ENCODE data around the gene CABP5.

Gene CABP5

DNA sequence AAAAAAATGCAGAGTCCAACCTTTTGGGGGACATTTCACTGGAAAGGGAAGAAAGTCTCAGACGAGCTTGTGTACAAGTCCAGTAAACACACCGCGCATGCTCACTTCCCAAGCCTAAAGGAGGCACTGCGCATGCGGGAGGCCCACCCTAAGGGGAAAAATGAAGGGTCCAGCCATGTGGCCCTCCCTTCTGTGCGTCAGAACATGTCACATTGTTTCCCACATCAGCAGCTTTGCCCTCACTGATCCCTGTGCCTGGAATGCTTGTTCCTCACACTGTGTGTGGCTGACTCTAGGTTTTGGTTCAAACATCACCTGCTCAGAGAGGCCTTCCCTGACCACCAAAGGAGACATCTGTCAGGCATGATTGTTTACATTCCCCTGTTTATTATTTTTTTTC, 45.1 kb downstream of the CABP5 start:
- WGBS (ENCODE audit: insufficient coverage, insufficient read length) = no CpG with 5 or more reads among the region's 6 CpGs
- H3K36me3 ChIP-seq (ENCODE audit: control insufficient read depth, insufficient read depth, low read length) = no peaks in the 10 kb centered on the region
- no peaks in the 10 kb centered on the region for H3K27me3 ChIP-seq (ENCODE audit: control insufficient read depth, insufficient read depth, low read length)
- no peaks in the 10 kb centered on the region for H3K9me3 ChIP-seq (ENCODE audit: control insufficient read depth, insufficient read depth, low read length)
- H3K4me1 ChIP-seq (ENCODE audit: control insufficient read depth, insufficient read depth, low read length) = no peaks in the 10 kb centered on the region
- no peak overlapping the region for H3K4me3 ChIP-seq (ENCODE audit: low read length)
- H3K27ac ChIP-seq (ENCODE audit: low read length) = no peak overlapping the region
- DNase-seq (ENCODE audit: low read depth, low spot score) = no peak

DNA sequence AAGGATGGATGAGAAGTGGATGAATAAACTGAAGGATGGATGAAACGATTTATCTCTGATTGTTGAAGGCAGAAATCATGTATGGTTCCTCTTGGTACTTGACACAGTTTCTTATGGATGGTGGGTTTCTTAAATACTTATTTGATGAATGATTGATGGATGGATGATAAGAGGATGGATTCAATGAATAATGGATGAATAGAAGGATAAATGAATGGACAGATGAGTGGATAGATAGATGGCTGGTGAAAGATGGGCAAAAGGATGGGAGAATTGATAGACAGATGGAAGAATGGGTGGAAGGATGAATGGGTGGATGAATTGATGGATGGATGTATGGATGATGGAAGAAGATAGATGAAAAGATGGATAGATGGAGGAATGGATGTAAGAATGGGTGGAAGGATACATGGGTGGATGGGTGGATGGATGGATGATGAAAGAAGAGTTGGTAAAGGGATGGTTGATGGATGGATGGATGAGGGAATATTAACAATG, 47.6 kb downstream of the CABP5 start:
- Histone ChIP-seq H3K9me3 (ENCODE audit: control insufficient read depth, insufficient read depth, low read length) (no peaks in the 10 kb centered on the region), H3K27ac (ENCODE audit: low read length) (no peak overlapping the region), H3K36me3 (ENCODE audit: control insufficient read depth, insufficient read depth, low read length) (no peaks in the 10 kb centered on the region), H3K4me1 (ENCODE audit: control insufficient read depth, insufficient read depth, low read length) (no peaks in the 10 kb centered on the region), H3K27me3 (ENCODE audit: control insufficient read depth, insufficient read depth, low read length) (no peaks in the 10 kb centered on the region), H3K4me3 (ENCODE audit: low read length) (no peak overlapping the region)
- no CpG with 5 or more reads among the region's 1 CpG for whole genome bisulfite sequencing (ENCODE audit: insufficient coverage, insufficient read length)
- no peak for DNase-seq (ENCODE audit: low read depth, low spot score)

DNA sequence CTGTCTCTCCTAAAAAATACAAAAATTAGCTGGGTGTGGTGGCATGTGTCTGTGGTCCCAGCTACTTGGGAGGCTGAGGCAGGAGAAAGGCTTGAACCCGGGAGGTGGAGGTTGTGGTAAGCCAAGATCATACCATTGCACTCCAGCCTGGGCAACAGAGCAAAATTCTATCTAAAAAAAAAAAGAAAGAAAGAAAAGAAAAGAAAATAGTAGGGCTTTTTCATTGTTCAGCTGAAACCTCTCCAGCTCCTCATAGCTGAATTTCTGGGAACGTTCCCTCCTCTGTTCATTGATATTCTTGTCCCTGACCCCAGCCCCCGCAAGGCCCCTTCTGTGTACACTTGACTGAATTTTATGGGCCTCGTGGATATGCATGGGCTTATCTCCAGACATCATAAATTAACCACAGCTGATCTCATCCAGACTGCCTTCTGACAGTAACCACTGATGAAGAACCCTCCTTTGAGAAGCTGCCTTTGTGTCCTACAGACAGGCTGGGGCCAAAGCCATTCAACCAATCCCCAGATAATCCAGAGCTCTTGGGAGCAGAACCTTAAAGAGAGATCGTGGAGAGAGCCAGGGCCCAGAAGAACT, 49.6 kb downstream of the CABP5 start, which contains the start of gene ELSPBP1:
ELSPBP1 (plus strand) TSS at position 424 of the 594 bp plus-strand sequence. CDS start 14,036 bp downstream, outside the sequence.
- no peaks in the 10 kb centered on the region for H3K27me3 ChIP-seq (ENCODE audit: control insufficient read depth, insufficient read depth, low read length)
- H3K4me1 ChIP-seq (ENCODE audit: control insufficient read depth, insufficient read depth, low read length) = no peaks in the 10 kb centered on the region
- no CpG with 5 or more reads among the region's 5 CpGs for WGBS (ENCODE audit: insufficient coverage, insufficient read length)
- no peaks in the 10 kb centered on the region for H3K36me3 ChIP-seq (ENCODE audit: control insufficient read depth, insufficient read depth, low read length)
- H3K9me3 ChIP-seq (ENCODE audit: control insufficient read depth, insufficient read depth, low read length) = no peaks in the 10 kb centered on the region
- no peak within 1 kb of the TSS for H3K27ac ChIP-seq (ENCODE audit: low read length)
- H3K4me3 ChIP-seq (ENCODE audit: low read length) = no peak within 1 kb of the TSS
- no peak for DNase-seq (ENCODE audit: low read depth, low spot score)

DNA sequence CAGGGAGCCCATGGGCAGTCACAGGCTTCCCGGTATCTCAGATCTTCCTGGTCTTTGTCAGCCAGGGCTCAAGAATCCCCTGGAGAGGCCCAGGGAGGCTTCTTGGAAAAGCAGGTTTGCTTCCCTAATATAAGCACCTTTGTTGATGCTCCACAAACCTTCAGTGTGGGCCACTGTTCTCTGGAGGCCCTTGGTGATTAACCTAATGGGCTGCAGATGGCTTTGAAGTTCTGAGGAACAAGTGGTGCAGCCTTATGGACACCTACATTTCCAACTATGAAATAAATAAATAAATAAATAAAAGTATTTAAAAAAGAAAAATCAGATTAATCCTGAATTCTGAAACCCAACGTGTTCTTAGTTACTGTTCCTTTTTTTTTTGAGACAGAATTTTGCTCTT, 51.8 kb downstream of the CABP5 start, which contains the start of gene BSPH1:
BSPH1 (minus strand) TSS at position 101 of the 400 bp plus-strand sequence; CDS start at position 12, 89 bp downstream.
- Histone ChIP-seq H3K27ac (ENCODE audit: low read length) (no peak within 1 kb of the TSS), H3K9me3 (ENCODE audit: control insufficient read depth, insufficient read depth, low read length) (no peaks in the 10 kb centered on the region), H3K4me1 (ENCODE audit: control insufficient read depth, insufficient read depth, low read length) (no peaks in the 10 kb centered on the region), H3K36me3 (ENCODE audit: control insufficient read depth, insufficient read depth, low read length) (no peaks in the 10 kb centered on the region), H3K27me3 (ENCODE audit: control insufficient read depth, insufficient read depth, low read length) (no peaks in the 10 kb centered on the region), H3K4me3 (ENCODE audit: low read length) (no peak within 1 kb of the TSS)
- no CpG with 5 or more reads among the region's 2 CpGs for WGBS (ENCODE audit: insufficient coverage, insufficient read length)
- no peak for DNase-seq (ENCODE audit: low read depth, low spot score)

DNA sequence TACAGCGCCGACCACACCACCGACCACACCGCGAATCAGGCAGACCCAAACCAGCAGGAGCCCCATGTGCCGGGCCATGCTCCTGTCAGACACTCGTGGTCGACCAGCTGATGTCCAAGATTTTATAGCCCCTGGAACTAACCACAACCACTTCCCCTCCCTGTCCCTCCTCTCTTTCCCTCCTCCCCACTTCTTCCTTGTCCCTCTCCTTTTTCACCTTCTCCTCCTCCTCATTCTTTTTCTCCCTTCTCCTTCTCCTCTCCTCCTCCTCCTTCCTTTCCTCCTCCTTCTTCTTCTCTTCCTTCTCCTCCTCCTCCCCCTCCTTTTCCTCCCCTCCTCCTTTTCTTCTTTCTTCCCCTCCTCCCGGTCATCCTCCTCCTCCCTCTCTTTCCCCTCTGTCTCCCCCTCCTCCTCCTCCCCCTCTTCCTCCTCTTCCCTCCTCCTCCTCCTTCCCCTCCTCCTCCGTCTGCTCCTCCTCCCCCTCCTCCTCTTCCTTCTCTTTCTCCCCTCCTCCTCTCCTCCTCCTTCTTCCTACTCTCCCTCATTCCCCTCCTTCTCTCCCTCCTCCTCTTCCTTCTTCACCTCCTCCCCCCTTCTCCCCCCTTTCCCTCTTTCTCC, 52.6 kb downstream of the CABP5 start:
- no peaks in the 10 kb centered on the region for H3K27me3 ChIP-seq (ENCODE audit: control insufficient read depth, insufficient read depth, low read length)
- H3K27ac ChIP-seq (ENCODE audit: low read length) = no peak overlapping the region
- no peak for DNase-seq (ENCODE audit: low read depth, low spot score)
- H3K4me3 ChIP-seq (ENCODE audit: low read length) = no peak overlapping the region
- no CpG with 5 or more reads among the region's 10 CpGs for WGBS (ENCODE audit: insufficient coverage, insufficient read length)
- no peaks in the 10 kb centered on the region for H3K36me3 ChIP-seq (ENCODE audit: control insufficient read depth, insufficient read depth, low read length)
- no peaks in the 10 kb centered on the region for H3K4me1 ChIP-seq (ENCODE audit: control insufficient read depth, insufficient read depth, low read length)
- no peaks in the 10 kb centered on the region for H3K9me3 ChIP-seq (ENCODE audit: control insufficient read depth, insufficient read depth, low read length)

All from iPS DF 6.9 (cell line).